Endothelial cell (in vitro differentiated cells): ENCODE results near the gene ABLIM2. TPM values are rescaled to one million over a fixed set of nuclear protein-coding genes. Genes with fewer than 3 reads are reported as not detected.

Source experiments
- DNase-seq: peaks from one replicate; pipeline ENCODE4 v3.0.0; 2021; ENCODE audit warnings: low spot score
- H3K27ac Mint-ChIP-seq: one replicate; pipeline ENCODE4 v1.8.0; 2021; ENCODE audit warnings: mixed read lengths, inconsistent platforms; ENCODE audit not compliant: unreplicated experiment
- H3K27me3 Mint-ChIP-seq: one replicate; pipeline ENCODE4 v1.8.0; 2021; ENCODE audit warnings: mild to moderate bottlenecking, moderate library complexity, mixed read lengths, inconsistent platforms; ENCODE audit not compliant: unreplicated experiment
- H3K36me3 Mint-ChIP-seq: one replicate; pipeline ENCODE4 v1.8.0; 2021; ENCODE audit warnings: mild to moderate bottlenecking, low read depth, mixed read lengths, inconsistent platforms; ENCODE audit not compliant: unreplicated experiment
- H3K4me1 Mint-ChIP-seq: one replicate; pipeline ENCODE4 v1.8.0; 2021; ENCODE audit warnings: mild to moderate bottlenecking, mixed read lengths, inconsistent platforms; ENCODE audit not compliant: unreplicated experiment
- H3K4me3 Mint-ChIP-seq: one replicate; pipeline ENCODE4 v1.8.0; 2021; ENCODE audit warnings: mild to moderate bottlenecking, mixed read lengths, inconsistent platforms; ENCODE audit not compliant: unreplicated experiment
- H3K9me3 Mint-ChIP-seq: one replicate; pipeline ENCODE4 v1.8.0; 2021; ENCODE audit warnings: mixed read lengths, inconsistent platforms; ENCODE audit not compliant: unreplicated experiment
- total RNA-seq: library from RNA; stranded (reverse); fragmentation: NEBNext Ultra II Directional; extraction: Animal tissue kit (Norgen Biotek cat#: 25700); gene quantifications from one replicate; pipeline ENCODE4 v1.2.1, GENCODE V29; 2021; ENCODE audit not compliant: unreplicated experiment
- TF ChIP-seq, protein P1 (sequence below): fragments of 200-600 bp; sonication (generic); IDR thresholded peaks from one replicate; pipeline ENCODE4 v1.5.0; 2021; ENCODE audit warnings: antibody characterized with exemption; ENCODE audit not compliant: unreplicated experiment

ABLIM2 gene
- total RNA-seq, 1 donor from 2014 or later: 0.74 TPM

DNA sequence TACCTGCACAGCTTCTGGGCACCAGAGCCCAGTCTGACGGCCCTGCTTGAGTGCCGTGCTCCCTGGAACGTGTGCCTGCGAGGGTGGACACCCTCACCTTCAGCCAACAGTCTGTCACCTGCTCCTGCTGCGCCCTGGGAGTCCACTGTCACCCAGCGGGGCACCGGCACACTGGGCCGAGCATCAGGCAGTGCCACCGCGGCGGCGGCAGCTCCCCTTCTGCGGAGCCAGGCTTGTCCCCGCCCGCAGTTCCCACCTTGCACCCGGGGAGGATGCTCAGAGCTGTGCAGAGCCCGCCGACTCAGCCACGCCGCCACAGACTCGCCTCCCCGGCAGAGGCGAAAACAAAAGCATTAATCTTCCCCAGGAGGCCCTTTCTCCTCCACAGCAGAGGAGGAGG is 86.8 kb downstream of the ABLIM2 start:
- Mint-ChIP-seq H3K27ac (no peak overlapping the region), H3K4me3 (no peak overlapping the region), H3K27me3 (peaks cover 3% of the 10 kb centered on the region), H3K36me3 (no peaks in the 10 kb centered on the region), H3K4me1 (peaks cover 2% of the 10 kb centered on the region), H3K9me3 (no peaks in the 10 kb centered on the region)
- TF ChIP-seq, protein P1, sequence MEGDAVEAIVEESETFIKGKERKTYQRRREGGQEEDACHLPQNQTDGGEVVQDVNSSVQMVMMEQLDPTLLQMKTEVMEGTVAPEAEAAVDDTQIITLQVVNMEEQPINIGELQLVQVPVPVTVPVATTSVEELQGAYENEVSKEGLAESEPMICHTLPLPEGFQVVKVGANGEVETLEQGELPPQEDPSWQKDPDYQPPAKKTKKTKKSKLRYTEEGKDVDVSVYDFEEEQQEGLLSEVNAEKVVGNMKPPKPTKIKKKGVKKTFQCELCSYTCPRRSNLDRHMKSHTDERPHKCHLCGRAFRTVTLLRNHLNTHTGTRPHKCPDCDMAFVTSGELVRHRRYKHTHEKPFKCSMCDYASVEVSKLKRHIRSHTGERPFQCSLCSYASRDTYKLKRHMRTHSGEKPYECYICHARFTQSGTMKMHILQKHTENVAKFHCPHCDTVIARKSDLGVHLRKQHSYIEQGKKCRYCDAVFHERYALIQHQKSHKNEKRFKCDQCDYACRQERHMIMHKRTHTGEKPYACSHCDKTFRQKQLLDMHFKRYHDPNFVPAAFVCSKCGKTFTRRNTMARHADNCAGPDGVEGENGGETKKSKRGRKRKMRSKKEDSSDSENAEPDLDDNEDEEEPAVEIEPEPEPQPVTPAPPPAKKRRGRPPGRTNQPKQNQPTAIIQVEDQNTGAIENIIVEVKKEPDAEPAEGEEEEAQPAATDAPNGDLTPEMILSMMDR: no peak
- DNase-seq: no peak

DNA sequence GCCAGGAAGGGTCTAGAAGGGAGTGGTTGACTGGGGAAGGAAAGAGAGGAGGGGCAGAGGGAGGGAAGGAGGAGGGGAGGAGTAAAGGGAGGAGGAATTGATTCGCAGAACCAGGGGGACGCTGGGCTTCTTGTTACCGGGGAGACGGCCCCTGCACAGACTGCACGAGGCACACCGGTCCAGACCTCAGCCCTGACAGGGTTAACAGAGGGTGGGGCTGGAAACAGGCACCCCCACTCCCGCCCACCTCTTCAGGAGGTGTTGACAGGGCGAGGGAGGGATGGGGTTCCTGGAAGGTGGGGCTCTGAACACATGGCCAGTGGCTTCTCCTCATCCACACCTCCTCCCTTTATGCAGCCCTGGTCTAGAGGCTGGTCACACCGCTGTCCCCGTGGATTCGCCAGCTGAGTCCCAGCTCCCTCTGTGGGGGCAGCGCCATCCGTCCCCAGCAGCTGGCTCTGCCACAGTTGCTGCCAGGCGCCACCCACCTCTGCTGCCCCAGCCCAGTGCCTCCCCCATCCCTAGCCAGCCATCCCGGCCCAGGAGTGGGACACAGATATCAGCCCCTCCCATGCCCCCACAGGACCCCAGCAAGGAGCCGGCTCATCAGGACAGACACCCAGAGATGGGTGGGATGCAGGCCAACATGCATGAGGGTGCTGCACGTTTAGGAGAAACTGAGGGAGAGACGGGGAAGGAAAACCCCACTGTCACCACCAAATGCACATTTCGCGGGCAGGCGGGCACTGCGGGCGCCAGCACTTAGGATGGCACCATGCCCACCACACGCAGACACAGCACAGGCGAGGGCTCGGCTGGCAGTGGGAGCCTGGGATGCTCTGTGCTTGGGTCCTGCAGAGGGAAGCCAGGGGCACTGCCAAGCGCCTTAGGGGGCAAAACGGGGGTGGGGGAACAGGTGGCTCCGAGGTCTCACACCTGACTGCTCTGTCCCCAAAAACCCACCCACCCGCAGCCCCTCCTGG is 87.6 kb downstream of the ABLIM2 start:
- no peak for DNase-seq
- peaks cover 3% of the 10 kb centered on the region for H3K27me3 Mint-ChIP-seq
- no peak overlapping the region for H3K27ac Mint-ChIP-seq
- TF ChIP-seq, protein P1: no peak
- H3K36me3 Mint-ChIP-seq: no peaks in the 10 kb centered on the region
- peaks cover 2% of the 10 kb centered on the region for H3K4me1 Mint-ChIP-seq
- H3K4me3 Mint-ChIP-seq: no peak overlapping the region
- H3K9me3 Mint-ChIP-seq: no peaks in the 10 kb centered on the region

DNA sequence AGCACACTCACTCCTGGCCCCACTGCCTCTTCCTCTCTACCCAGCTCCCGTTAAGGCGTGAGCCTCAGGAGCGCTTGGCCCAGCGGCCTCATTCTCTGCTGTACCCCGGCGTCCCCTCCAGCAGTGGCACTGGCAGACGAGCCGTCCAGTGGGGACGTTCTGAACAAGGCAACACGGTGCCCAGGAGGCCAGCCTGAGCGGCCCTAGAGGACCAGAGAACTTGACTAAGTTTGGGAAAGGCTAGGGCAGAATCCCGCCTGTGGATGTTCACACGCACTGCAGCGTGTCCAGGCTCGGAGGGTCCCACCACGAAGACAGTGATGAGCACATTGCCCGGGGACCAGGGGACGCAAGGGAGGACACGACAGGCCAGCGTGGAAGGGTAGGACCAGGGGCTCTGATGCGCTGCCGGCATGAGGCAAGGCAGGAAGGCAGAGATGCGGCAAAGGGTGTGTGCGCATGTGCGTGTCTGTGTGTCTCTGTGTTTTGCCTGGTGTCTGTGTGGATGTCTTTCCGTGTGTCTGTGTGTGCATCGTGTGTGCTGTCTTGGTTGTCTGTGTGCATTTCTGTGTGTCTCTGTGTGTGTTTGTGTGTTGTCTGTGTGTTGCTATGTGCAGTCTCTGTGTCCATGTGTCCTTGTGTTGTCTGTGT is 89.4 kb downstream of the ABLIM2 start:
- TF ChIP-seq, protein P1: no peak
- Mint-ChIP-seq H3K4me3 (no peak overlapping the region), H3K4me1 (peaks cover 2% of the 10 kb centered on the region), H3K27ac (no peak overlapping the region), H3K9me3 (peaks cover 10% of the 10 kb centered on the region), H3K36me3 (peaks cover 5% of the 10 kb centered on the region), H3K27me3 (no peaks in the 10 kb centered on the region)
- DNase-seq: no peak

DNA sequence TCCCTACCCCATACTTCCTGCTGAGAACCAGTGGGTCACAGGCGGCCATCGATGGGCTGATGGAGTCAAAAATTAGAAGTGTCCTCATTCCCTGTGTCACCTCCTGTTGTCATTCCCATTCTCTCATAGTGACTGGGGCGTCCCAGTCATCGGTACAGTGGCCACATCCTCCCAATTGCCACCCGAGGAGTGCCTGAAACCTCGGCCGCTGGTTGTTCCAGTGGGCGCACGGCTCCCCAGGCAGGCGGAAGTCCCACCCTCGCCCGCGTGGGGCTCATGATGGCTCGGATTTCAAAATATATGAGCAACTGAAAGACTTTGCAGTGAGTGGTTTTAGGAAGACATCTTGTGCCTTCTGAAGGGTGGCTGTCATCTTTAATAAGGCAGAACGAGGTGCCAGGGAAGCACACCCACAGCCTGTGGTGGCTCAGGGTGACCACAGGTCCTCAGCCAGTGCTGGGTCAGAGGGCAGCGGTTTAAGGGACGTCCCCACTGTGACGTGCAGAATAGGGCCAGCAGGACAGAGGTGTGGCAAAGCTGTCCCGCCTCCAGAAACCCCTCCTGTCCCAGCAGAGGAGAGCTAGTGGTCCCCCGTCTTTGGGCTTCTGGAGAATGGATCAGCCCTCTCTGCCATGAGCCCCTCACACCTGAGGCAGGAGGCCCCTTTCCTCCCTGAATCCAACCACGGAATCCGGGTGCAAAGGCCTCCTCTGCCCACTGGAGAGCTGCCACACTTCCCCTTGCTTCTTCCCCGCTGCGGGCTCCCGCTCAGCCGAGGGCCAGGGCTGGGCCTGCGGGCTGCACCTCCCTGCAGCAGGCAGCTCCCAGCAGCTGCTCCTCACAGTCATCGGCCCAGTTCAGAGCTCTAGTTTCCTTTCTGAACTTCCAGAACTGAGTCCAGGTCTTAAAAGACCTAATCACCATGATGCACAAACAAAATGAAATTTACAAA is 90.4 kb downstream of the ABLIM2 start:
- Mint-ChIP-seq H3K27ac (no peak overlapping the region), H3K36me3 (peaks cover 13% of the 10 kb centered on the region), H3K27me3 (peaks cover 5% of the 10 kb centered on the region), H3K4me3 (no peak overlapping the region), H3K9me3 (peaks cover 20% of the 10 kb centered on the region), H3K4me1 (peaks cover 2% of the 10 kb centered on the region)
- no peak for DNase-seq
- TF ChIP-seq, protein P1: no peak
